T follicular helper cell (primary cell): ENCODE results near the gene TSPO.

ENCODE experiments used
- DNase-seq: peaks from one replicate; pipeline ENCODE4 v3.0.0-alpha.2; 2020; ENCODE audit warnings: low read depth

The TSPO gene

GRCh38 chr22:43179146-43179910, 28.0 kb downstream of the TSPO start:
- DNase-seq, result no peak

GRCh38 chr22:43179911-43180195, 28.5 kb downstream of the TSPO start:
- DNase-seq, result no peak

- DNase-seq, result no peak
Measured at GRCh38 chr22:43180670-43181069, 29.3 kb downstream of the TSPO start.

GRCh38 chr22:43181321-43182076, 30.1 kb downstream of the TSPO start:
- no peak for DNase-seq

GRCh38 chr22:43182118-43182517, 30.8 kb downstream of the TSPO start:
- no peak for DNase-seq

GRCh38 chr22:43182726-43183125, 31.4 kb downstream of the TSPO start:
- no peak for DNase-seq

GRCh38 chr22:43183496-43184277, 32.3 kb downstream of the TSPO start:
- no peak for DNase-seq

- DNase-seq, result no peak
Measured at GRCh38 chr22:43185860-43186261, 34.5 kb downstream of the TSPO start.

- peak; percentile 38 for DNase-seq
Measured at GRCh38 chr22:43186272-43187170, 35.2 kb downstream of the TSPO start, which contains the start of gene TTLL12. TSS of gene TTLL12 (minus strand) at chr22:43187134. CDS start at chr22:43187069, 65 bp downstream.

GRCh38 chr22:43187171-43188099, 36.1 kb downstream of the TSPO start:
- DNase-seq, result peak; percentile 90

GRCh38 chr22:43188829-43189545, 37.6 kb downstream of the TSPO start:
- no peak for DNase-seq

- DNase-seq, result no peak
Measured at GRCh38 chr22:43191831-43192230, 40.5 kb downstream of the TSPO start.

- DNase-seq, result no peak
Measured at GRCh38 chr22:43197271-43197941, 46.0 kb downstream of the TSPO start.

- DNase-seq, result no peak
Measured at GRCh38 chr22:43198126-43198525, 46.8 kb downstream of the TSPO start.

GRCh38 chr22:43198936-43199335, 47.6 kb downstream of the TSPO start:
- no peak for DNase-seq

- DNase-seq, result no peak
Measured at GRCh38 chr22:43199541-43199940, 48.2 kb downstream of the TSPO start.

GRCh38 chr22:43200031-43200430, 48.7 kb downstream of the TSPO start:
- DNase-seq, result no peak

- no peak for DNase-seq
Measured at GRCh38 chr22:43200555-43200954, 49.2 kb downstream of the TSPO start.

- no peak for DNase-seq
Measured at GRCh38 chr22:43201486-43202219, 50.3 kb downstream of the TSPO start.
